Omental fat pad (tissue), 4 donors: ENCODE data around the gene BMERB1. TPM values are rescaled to one million over a fixed set of nuclear protein-coding genes. Genes with fewer than 3 reads are reported as not detected.
"Not testable (repeated sequence)": the region's sequence is repeated elsewhere in the genome, so short reads cannot be mapped to it uniquely, and the experiment has no call there.

ENCODE experiments used
- ATAC-seq: fragments of 150-250 bp; one replicate; pipeline ENCODE4 v1.9.1; 2016; ENCODE audit warnings: mild to moderate bottlenecking, moderate library complexity; ENCODE audit not compliant: low FRiP score
- DNase-seq: peaks from one replicate; pipeline ENCODE4 v3.0.0-alpha.2; 2019; ENCODE audit warnings: low spot score
- CTCF ChIP-seq, 3 donors: fragments of 450-650 bp; IDR thresholded peaks; one replicate each; pipeline ENCODE4 v1.5.1; 2016 to 2017; ENCODE audit warnings: antibody characterized with exemption in 3 of 3, mild to moderate bottlenecking in 3 of 3, moderate library complexity in 2 of 3
- total RNA-seq, 4 donors: library from RNA; depleted of rRNA; stranded (reverse); fragments of >200 nt; gene quantifications; one replicate each; pipeline ENCODE4 v1.1.0, GENCODE V29; 2016

The BMERB1 gene
- total RNA-seq, 4 donors from 2014 or later: 28.7 to 47.0 (median 41.8) TPM

GRCh38 chr16:15542261-15542660 is 107.9 kb downstream of the BMERB1 start:
- no peak for TF ChIP-seq CTCF (IDR thresholded peaks at IDR 0.05)
- ATAC-seq (no peak), DNase-seq (no peak)

GRCh38 chr16:15542734-15543347 is 108.5 kb downstream of the BMERB1 start:
- ATAC-seq: no peak
- no peak for TF ChIP-seq CTCF (IDR thresholded peaks at IDR 0.05)
- no peak for DNase-seq

DNA sequence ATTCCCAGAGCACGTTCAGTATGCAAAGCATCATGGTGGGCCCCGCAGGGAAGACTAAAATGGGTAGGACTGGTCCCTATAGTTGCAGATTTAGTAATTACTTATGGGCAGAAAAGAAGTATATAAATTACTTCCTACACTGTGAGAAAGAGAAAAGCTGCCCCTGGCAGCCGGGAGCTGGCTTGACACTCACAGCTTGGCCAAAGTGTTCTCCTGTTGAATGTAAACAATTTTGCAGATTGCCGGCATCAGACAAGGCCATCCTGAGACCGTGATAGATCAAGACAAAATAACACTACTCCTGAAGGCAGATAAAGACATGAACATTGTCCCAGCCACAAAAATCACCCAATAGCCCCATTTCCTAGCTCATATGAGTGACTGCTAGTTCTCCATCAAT is 110.0 kb downstream of the BMERB1 start:
- ATAC-seq: no peak
- DNase-seq: no peak
- no peak for TF ChIP-seq CTCF (IDR thresholded peaks at IDR 0.05)

DNA sequence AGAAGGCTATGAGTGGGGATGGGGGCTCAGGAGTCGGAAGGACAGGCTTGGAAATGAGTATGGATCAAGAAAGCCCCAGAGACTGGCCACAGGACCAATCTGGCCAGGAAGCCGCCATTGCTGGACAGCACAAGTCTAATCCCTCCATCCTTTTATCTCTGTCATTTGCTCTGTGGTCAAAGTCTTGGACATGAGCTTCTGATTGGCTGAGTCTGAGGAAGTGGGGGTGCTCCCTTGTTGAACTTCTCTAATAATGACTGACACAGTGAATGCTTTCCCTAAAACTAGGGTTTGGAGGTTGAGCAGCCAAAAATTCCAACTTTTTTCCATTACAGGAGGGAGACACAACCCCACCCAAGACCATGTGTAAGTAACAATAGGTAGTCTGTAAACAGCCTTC is 111.2 kb downstream of the BMERB1 start:
- ATAC-seq (no peak), DNase-seq (no peak)
- TF ChIP-seq CTCF (IDR thresholded peaks at IDR 0.05): no peak

GRCh38 chr16:15547072-15547767 is 112.8 kb downstream of the BMERB1 start:
- not testable (repeated sequence) for ATAC-seq, DNase-seq

DNA sequence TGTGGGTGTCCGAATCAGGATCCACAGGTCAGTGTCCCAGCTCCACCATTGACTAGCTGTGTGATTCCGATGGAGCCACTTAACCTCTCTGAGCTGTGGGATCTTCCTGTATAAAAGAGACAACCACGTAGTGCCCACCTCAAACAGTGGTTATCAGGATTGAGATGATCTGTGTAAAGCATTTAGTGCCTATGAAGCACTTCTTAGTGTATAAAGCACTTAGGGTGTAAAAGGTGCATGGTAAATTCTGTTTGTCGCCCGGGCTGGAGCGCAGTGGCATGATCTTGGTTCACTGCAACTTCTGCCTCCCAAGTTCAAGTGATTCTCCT is 113.3 kb downstream of the BMERB1 start:
- no peak for ATAC-seq

GRCh38 chr16:15548482-15548891 is 114.1 kb downstream of the BMERB1 start:
- ATAC-seq (no peak), DNase-seq (no peak)
- no peak for TF ChIP-seq CTCF (IDR thresholded peaks at IDR 0.05)

More for the DNA sequence above, 113.3 kb downstream of the BMERB1 start:
- no peak for TF ChIP-seq CTCF (IDR thresholded peaks at IDR 0.05)
- DNase-seq: no peak
